Smooth muscle cell (in vitro differentiated cells): ENCODE measurements around the gene BCL11B. TPM values are rescaled to one million over a fixed set of nuclear protein-coding genes. Genes with fewer than 3 reads are reported as not detected.
A peak's percentile ranks its signal among the peaks of the same experiment; 100 is the strongest.

Source experiments
- DNase-seq: peaks from one replicate; lab custom pipeline; 2025; ENCODE audit not compliant: unreplicated experiment; lab: John Stamatoyannopoulos, UW
- H2AFZ ChIP-seq: fragments of 200-600 bp; sonication (generic); 2 replicates; pipeline ENCODE4 v1.6.0; 2016; ENCODE audit warnings: antibody characterized with exemption, low read depth, mild to moderate bottlenecking
- H3F3A ChIP-seq: fragments of 200-600 bp; sonication (generic); 2 replicates; pipeline ENCODE4 v1.6.0; 2017; ENCODE audit warnings: antibody characterized with exemption, low read depth
- H3K27ac ChIP-seq: fragments of 200-600 bp; sonication (generic); 2 replicates; pipeline ENCODE4 v1.5.1; 2016; ENCODE audit warnings: low read depth, mild to moderate bottlenecking
- H3K27me3 ChIP-seq: fragments of 200-600 bp; sonication (generic); 2 replicates; pipeline ENCODE4 v1.6.1; 2016; ENCODE audit warnings: low read depth, mild to moderate bottlenecking
- H3K36me3 ChIP-seq: fragments of 200-600 bp; sonication (generic); 2 replicates; pipeline ENCODE4 v1.5.1; 2016; ENCODE audit warnings: low read depth
- H3K4me1 ChIP-seq: fragments of 200-600 bp; sonication (generic); 2 replicates; pipeline ENCODE4 v1.5.1; 2016; ENCODE audit warnings: low read depth
- H3K4me2 ChIP-seq: fragments of 200-600 bp; sonication (generic); 2 replicates; pipeline ENCODE4 v1.6.0; 2016; ENCODE audit warnings: mild to moderate bottlenecking
- H3K4me3 ChIP-seq: fragments of 200-600 bp; sonication (generic); 2 replicates; pipeline ENCODE4 v1.5.1; 2016; ENCODE audit warnings: mild to moderate bottlenecking
- H3K79me2 ChIP-seq: fragments of 200-600 bp; sonication (generic); 2 replicates; pipeline ENCODE4 v1.6.0; 2016; ENCODE audit warnings: low read depth, mild to moderate bottlenecking
- H3K9ac ChIP-seq: fragments of 200-600 bp; sonication (generic); 2 replicates; pipeline ENCODE4 v1.6.0; 2016; ENCODE audit warnings: low read depth
- H3K9me3 ChIP-seq: fragments of 200-600 bp; sonication (generic); replicated peaks from 2 replicates; pipeline ENCODE4 v1.5.1; 2016; ENCODE audit warnings: low read depth
- H4K20me1 ChIP-seq: fragments of 200-600 bp; sonication (generic); 2 replicates; pipeline ENCODE4 v1.6.0; 2016; ENCODE audit warnings: low read depth
- WGBS: methylation state at CpG from one replicate; pipeline ENCODE4 v1.1.7; 2016; ENCODE audit warnings: low lambda C conversion rate; 5-methylcytosine and 5-hydroxymethylcytosine counted together
- polyA plus RNA-seq: library from polyadenylated mRNA; unstranded; fragments of >200 nt; fragmentation: Nextera tagmentation; extraction: Ambion mirVana; gene quantifications from 2 replicates; pipeline ENCODE4 v1.2.1, GENCODE V29; 2016
- total RNA-seq: library from RNA; depleted of rRNA; stranded (reverse); fragments of >200 nt; gene quantifications from 2 replicates; pipeline ENCODE4 v1.2.3, GENCODE V29; 2014
- TF ChIP-seq, protein P1 (sequence below): fragments of 200-600 bp; sonication (generic); IDR thresholded peaks from 2 replicates; pipeline ENCODE4 v1.5.1; 2017; ENCODE audit warnings: borderline replicate concordance, mild to moderate bottlenecking, antibody characterized with exemption; ENCODE audit not compliant: insufficient read depth, poor library complexity, severe bottlenecking

BCL11B gene
- total and polyA plus RNA-seq, 2 experiments from 2014 or later = 0.56 to 3.0 TPM

GRCh38 chr14:99260116-99260515 is 11.9 kb downstream of the BCL11B start:
- Histone ChIP-seq H3K79me2 (peaks cover 34% of the 10 kb centered on the region), H3K9ac (no peak overlapping the region)
- WGBS = 96% methylated on average over 9 of the region's 9 CpGs

DNA sequence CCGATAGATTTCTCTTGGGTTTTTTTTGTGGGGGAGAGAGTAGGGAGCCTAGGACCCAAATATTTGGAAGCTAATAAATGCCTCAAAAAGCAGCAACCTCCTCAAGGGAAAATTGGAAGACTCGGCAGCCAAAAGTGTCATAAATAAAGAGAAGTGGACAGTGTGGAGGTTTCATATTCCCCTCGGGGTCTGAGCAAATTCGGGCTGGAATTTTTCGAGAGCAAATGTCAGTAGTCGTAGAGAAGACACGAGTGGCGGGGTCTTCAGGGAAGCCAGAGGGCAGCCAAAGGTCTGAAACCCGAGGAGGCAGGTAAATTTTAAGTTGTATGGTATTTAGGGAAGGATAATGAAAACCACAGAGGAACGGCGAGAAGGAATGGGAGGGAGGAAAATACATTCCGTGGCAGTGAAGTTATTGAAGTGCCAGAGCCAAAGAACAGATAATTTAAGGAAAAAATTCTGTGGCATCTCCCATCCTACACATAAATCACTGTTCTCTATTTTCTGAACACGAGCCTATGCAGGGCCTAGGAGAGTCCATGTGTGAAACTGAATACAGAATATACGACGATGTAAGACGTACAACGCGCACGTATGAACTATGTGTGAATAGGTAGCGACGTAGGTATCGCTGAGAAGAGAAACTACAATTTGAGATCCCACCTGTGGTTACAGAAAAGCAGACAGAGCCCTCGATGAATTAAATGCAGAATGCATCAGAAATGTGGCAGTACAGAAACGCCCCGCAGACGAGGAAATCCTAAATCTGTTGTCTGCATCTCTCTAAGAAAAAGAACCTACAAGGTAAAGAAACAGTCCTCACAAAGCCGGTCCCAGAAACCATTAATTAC is 12.9 kb downstream of the BCL11B start:
- peaks cover 9% of the 10 kb centered on the region for H3K4me1 ChIP-seq
- TF ChIP-seq, protein P1, sequence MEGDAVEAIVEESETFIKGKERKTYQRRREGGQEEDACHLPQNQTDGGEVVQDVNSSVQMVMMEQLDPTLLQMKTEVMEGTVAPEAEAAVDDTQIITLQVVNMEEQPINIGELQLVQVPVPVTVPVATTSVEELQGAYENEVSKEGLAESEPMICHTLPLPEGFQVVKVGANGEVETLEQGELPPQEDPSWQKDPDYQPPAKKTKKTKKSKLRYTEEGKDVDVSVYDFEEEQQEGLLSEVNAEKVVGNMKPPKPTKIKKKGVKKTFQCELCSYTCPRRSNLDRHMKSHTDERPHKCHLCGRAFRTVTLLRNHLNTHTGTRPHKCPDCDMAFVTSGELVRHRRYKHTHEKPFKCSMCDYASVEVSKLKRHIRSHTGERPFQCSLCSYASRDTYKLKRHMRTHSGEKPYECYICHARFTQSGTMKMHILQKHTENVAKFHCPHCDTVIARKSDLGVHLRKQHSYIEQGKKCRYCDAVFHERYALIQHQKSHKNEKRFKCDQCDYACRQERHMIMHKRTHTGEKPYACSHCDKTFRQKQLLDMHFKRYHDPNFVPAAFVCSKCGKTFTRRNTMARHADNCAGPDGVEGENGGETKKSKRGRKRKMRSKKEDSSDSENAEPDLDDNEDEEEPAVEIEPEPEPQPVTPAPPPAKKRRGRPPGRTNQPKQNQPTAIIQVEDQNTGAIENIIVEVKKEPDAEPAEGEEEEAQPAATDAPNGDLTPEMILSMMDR = no peak
- no peaks in the 10 kb centered on the region for H3F3A ChIP-seq
- H4K20me1 ChIP-seq = no peaks in the 10 kb centered on the region
- no peak for DNase-seq
- WGBS = 73% methylated on average over 27 of the region's 27 CpGs
- H3K27me3 ChIP-seq = no peaks in the 10 kb centered on the region
- no peaks in the 10 kb centered on the region for H3K36me3 ChIP-seq
- H3K27ac ChIP-seq = no peak overlapping the region
- peaks cover 32% of the 10 kb centered on the region for H3K79me2 ChIP-seq
- H3K9me3 ChIP-seq = no peaks in the 10 kb centered on the region
- H3K4me3 ChIP-seq = peak overlapping the region; percentile 4
- no peak overlapping the region for H3K9ac ChIP-seq
- H2AFZ ChIP-seq = no peak overlapping the region
- peak overlapping the region; percentile 16 for H3K4me2 ChIP-seq

More at GRCh38 chr14:99260116-99260515, 11.9 kb downstream of the BCL11B start:
- H3K36me3 ChIP-seq = no peaks in the 10 kb centered on the region
- H3K27me3 ChIP-seq = no peaks in the 10 kb centered on the region
- peak overlapping the region; percentile 69 for H3K4me2 ChIP-seq
- no peak overlapping the region for H2AFZ ChIP-seq
- H3K4me1 ChIP-seq = peaks cover 9% of the 10 kb centered on the region
- no peaks in the 10 kb centered on the region for H3F3A ChIP-seq
- no peak overlapping the region for H3K27ac ChIP-seq
- H3K4me3 ChIP-seq = no peak overlapping the region
- H3K9me3 ChIP-seq = no peaks in the 10 kb centered on the region
- no peak for DNase-seq
- no peaks in the 10 kb centered on the region for H4K20me1 ChIP-seq
- TF ChIP-seq, protein P1 = no peak

- Histone ChIP-seq H3K4me3 (peak overlapping the region; percentile 4), H2AFZ (no peak overlapping the region), H3K79me2 (peaks cover 25% of the 10 kb centered on the region), H3F3A (no peaks in the 10 kb centered on the region), H3K4me1 (peaks cover 9% of the 10 kb centered on the region), H3K36me3 (no peaks in the 10 kb centered on the region), H3K27ac (no peak overlapping the region), H3K9ac (no peak overlapping the region), H3K9me3 (no peaks in the 10 kb centered on the region), H3K4me2 (peak overlapping the region; percentile 16), H4K20me1 (no peaks in the 10 kb centered on the region), H3K27me3 (no peaks in the 10 kb centered on the region)
- TF ChIP-seq, protein P1 = no peak
- WGBS = 51% methylated on average over 8 of the region's 8 CpGs
- no peak for DNase-seq
Measured at GRCh38 chr14:99258341-99258861, 13.6 kb downstream of the BCL11B start.
